Fibroblast of lung (primary cell): ENCODE measurements around the gene WDR55.

ENCODE experiments used
- EZH2 ChIP-seq: IDR thresholded peaks from 2 replicates; pipeline ENCODE4 v1.5.1; 2012; ENCODE audit warnings: low read length, control low read depth, mild to moderate bottlenecking; ENCODE audit errors: missing control alignments
- TF ChIP-seq, protein P1 (sequence below), 2 donors: IDR thresholded peaks in 1 of 2; conservative IDR thresholded peaks in 1 of 2; 1 replicate in 1 of 2; 2 replicates in 1 of 2; pipeline ENCODE4 v1.5.1; 2011 to 2012; ENCODE audit warnings: low read length in 2 of 2, control low read depth in 1 of 2, inconsistent platforms in 1 of 2, low read depth in 1 of 2, mild to moderate bottlenecking in 1 of 2

DNA sequence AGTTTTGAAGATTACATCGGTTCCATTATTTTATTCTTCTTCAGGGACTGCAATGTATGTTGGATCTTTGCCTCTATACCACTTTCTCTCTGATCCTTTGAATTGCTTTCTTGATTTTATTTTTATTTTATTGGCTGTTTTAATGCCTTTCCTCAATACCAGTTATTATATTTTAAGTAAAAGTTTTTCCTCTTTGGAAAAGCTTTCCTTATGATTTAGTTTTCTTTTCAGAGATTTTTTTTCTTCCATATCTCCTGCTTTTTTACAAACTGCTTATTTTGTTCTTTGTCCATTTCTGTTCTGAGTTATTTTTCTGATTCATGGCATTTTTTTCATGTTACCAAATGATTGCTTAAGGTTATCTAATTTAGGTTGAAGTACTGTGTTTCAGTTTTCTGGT is 47.1 kb downstream of the WDR55 start:
- TF ChIP-seq, protein P1, sequence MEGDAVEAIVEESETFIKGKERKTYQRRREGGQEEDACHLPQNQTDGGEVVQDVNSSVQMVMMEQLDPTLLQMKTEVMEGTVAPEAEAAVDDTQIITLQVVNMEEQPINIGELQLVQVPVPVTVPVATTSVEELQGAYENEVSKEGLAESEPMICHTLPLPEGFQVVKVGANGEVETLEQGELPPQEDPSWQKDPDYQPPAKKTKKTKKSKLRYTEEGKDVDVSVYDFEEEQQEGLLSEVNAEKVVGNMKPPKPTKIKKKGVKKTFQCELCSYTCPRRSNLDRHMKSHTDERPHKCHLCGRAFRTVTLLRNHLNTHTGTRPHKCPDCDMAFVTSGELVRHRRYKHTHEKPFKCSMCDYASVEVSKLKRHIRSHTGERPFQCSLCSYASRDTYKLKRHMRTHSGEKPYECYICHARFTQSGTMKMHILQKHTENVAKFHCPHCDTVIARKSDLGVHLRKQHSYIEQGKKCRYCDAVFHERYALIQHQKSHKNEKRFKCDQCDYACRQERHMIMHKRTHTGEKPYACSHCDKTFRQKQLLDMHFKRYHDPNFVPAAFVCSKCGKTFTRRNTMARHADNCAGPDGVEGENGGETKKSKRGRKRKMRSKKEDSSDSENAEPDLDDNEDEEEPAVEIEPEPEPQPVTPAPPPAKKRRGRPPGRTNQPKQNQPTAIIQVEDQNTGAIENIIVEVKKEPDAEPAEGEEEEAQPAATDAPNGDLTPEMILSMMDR (conservative IDR thresholded peaks at IDR 0.05 in 1 of 2, IDR thresholded peaks at IDR 0.05 in 1 of 2; ENCODE audit: low read depth in 1 of 2, low read length in 2 of 2), result no peak
- no peak for TF ChIP-seq EZH2
